OCI-M2 (cell line): ENCODE measurements around the gene THOC2.
"Not testable (repeated sequence)": the region's sequence is repeated elsewhere in the genome, so short reads cannot be mapped to it uniquely, and the experiment has no call there.

Source experiments
- DNase-seq: peaks from one replicate; lab custom pipeline; 2025; ENCODE audit not compliant: unreplicated experiment; lab: John Stamatoyannopoulos, UW

THOC2 gene

GRCh38 chrX:123736333-123736921 lies 3.6 kb upstream of the THOC2 start:
- no peak for DNase-seq

- DNase-seq: not testable (repeated sequence)
Observed at GRCh38 chrX:123735137-123735536, 2.3 kb upstream of the THOC2 start.

DNA sequence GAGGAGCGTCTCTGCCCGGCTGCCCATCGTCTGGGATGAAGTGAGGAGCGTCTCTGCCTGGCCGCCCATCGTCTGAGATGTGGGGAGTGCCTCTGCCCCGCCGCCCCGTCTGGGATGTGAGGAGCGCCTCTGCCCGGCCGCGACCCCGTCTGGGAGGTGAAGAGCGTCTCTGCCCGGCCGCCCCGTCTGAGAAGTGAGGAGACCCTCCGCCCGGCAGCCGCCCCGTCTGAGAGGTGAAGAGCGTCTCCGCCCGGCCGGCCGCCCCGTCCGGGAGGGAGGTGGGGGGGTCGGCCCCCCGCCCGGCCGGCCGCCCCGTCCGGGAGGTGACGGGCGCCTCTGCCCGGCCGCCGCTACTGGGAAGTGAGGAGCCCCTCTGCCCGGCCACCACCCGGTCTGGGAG lies 1.2 kb upstream of the THOC2 start:
- not testable (repeated sequence) for DNase-seq

DNA sequence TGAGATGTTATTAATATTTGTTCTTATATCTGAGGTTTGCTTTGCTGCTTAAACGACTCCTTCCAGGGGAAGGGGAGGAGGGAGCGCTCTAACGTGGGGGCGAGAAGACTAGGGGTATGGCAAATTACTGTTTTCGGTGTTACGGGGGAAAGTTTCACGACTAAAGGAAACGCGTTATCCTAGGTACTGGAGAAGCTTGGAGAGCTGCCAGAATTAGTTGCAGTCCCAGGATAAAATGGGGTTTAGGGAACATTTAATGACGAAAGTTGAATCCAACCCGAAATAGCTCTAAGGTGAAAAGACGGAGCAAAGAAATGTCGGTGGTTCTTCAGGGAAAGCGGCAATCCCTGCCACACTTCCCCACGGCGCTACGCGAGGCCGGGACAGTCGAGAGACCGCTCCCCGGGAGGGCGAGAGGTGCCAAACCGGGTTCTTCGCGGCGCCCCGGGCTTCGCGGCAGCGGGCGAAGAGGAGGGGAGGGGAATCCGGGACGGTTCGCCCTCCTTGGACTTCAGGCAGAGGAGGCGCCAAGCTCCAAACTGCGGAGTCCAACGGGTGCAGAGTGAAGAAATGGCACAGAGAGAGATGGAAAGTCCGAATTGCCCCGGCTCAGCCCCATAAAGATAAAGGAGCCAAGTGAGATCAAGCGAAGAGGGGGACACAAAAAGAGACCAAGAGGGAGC lies 724 bp downstream of the THOC2 start:
- DNase-seq: no peak

DNA sequence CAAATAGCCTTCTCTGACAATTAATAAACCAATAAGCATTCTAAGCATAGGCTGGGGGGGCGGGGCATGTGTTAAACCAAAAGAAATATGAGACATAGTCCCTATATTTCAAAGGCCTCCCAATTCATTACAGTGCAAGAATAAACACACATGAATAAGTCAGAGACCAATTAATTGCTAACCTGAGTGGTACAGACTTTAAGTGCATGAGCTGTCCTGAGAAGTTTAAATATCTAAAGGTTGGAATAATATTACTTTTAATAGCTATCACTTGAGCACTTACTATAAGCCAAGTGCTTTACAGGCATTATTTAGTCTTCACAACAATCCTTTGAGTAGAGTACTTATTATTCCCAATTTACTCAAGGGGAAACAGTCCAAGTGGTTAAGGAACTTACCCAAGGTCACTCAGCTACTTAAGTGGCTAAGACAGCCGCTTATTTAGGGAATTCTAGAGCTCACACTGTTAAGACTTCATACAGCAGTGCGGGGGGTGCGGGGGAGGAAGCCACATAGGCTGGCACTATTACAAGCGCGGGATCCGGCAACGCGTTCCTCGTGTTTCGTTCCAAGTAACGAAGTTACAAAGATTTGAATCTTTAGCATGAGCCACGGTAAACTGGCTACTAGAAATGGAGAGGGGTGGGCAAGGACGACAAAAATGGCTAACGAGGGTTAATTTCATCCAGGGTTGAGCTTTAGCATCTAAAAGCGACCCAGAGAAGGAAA lies 1.4 kb downstream of the THOC2 start:
- no peak for DNase-seq

GRCh38 chrX:123728554-123728953 lies 4.3 kb downstream of the THOC2 start:
- DNase-seq: no peak

DNA sequence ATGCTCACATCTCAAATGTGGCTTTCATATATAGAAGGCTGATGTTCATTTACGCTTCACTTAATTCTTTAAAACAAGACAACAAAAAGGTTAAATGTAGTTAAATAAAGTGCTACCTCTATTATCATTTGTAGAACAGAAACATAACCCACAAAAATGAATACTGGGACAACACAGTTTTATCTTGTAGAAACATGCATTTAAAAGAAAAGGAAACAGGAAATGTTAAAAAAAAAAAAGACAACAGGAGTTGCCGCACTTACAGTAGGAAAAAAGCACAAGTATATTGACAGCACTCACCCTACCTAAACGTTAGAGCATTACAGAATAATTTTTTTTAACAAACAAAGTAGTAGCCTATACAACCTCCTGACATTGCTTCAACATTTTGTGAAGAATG lies 4.8 kb downstream of the THOC2 start:
- no peak for DNase-seq

- DNase-seq: not testable (repeated sequence)
Observed at GRCh38 chrX:123722193-123722592, 10.7 kb downstream of the THOC2 start.

DNA sequence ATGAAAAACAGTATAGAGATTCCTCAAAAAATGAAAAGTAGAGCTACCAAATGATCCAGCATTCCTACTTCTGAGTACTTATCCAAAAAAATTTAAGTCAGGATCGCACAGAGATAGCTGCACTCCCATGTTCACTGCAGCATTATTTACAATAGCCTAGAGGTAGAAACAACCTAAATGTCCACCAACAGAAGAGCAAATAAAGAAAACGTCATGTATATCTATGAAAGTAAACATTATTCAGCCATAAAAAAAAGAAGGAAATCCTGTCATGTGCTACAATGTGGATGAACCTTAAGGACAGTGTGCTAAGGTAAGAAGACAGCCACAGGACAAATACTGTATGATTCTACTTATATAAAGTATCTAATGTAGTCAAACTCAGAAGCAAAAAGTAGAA lies 12.4 kb downstream of the THOC2 start:
- DNase-seq: no peak

- DNase-seq: no peak
Observed at GRCh38 chrX:123713841-123714240, 19.0 kb downstream of the THOC2 start.

DNA sequence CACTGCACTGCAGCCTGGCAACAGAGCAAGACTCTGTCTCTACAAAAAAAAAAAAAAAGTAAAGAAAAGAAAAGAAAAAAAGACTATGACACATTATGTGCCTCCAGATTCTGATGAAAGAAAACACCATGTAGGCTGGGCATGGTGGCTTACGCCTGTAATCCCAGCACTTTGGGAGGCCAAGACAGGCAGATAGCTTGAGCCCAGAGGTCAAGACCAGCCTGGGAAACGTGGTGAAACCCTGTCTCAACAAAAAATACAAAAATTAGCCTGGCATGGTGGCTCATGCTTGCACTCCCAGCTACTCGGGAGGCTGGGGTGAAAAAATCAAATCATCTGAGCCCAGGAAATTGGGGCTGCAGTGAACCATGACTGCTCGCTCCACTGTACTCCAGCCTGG lies 19.4 kb downstream of the THOC2 start:
- DNase-seq: no peak

GRCh38 chrX:123711201-123711600 lies 21.7 kb downstream of the THOC2 start:
- not testable (repeated sequence) for DNase-seq

GRCh38 chrX:123704781-123705180 lies 28.1 kb downstream of the THOC2 start:
- no peak for DNase-seq

- no peak for DNase-seq
Observed at GRCh38 chrX:123698979-123699520, 33.8 kb downstream of the THOC2 start.

- no peak for DNase-seq
Observed at GRCh38 chrX:123696334-123696733, 36.5 kb downstream of the THOC2 start.

GRCh38 chrX:123695242-123695641 lies 37.6 kb downstream of the THOC2 start:
- DNase-seq: no peak

DNA sequence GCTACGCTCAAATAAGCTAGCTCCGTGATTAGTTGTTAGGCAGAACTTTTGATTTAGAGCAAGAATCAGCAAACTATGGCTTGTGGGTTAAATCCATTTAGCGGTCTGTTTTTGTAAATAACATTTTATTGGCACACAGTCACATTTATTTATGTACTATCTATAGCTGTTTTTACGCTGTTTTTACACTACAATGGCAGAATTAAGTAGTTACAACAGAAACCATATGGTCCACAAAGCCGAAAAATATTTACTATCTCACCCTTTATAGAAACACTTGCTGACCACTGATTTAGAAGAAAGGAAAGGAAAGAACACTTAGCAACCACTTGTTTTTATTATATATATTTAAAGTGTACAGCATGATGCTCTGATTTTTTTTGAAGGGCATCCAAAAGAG lies 41.1 kb downstream of the THOC2 start:
- no peak for DNase-seq

- no peak for DNase-seq
Observed at GRCh38 chrX:123688524-123688923, 44.3 kb downstream of the THOC2 start.

DNA sequence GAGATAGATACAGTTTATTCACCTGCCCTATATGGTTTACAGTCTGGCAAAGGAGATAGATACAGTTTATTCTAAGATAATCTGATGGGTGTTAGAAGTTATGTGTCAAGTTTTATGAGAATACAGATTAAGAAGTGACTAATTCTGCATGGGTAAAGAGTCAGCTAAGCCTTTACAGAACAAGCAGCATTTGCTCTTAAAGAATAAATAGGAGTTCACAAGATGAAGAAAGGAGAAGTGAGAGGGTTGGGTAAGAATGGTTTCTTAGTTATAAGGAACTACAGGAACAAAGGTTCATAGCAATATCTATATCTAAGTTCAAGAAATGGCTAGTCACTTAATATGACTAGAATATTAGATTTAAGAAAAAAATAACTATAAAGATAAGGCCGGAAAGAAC lies 47.6 kb downstream of the THOC2 start:
- DNase-seq: no peak

GRCh38 chrX:123682186-123682585 lies 50.7 kb downstream of the THOC2 start:
- no peak for DNase-seq

- DNase-seq: not testable (repeated sequence)
Observed at GRCh38 chrX:123679733-123680460, 53.0 kb downstream of the THOC2 start.
